Testis (tissue), 5 donors: ENCODE results near the gene TEX2. TPM values are rescaled to one million over a fixed set of nuclear protein-coding genes. Genes with fewer than 3 reads are reported as not detected.

ENCODE experiments used
- DNase-seq: peaks from one replicate; pipeline ENCODE4 v3.0.0-alpha.2; 2019
- H3K27ac ChIP-seq, 2 donors: fragments of 200-600 bp; sonication (generic); one replicate each; pipeline ENCODE4 v1.5.1; 2019
- H3K27me3 ChIP-seq: fragments of 200-600 bp; sonication (generic); one replicate; pipeline ENCODE4 v1.5.1; 2019
- H3K36me3 ChIP-seq: fragments of 200-600 bp; sonication (generic); one replicate; pipeline ENCODE4 v1.5.1; 2017; ENCODE audit warnings: low read depth; ENCODE audit errors: missing control alignments
- H3K4me1 ChIP-seq: fragments of 200-600 bp; sonication (generic); one replicate; pipeline ENCODE4 v1.5.1; 2019
- H3K4me3 ChIP-seq, 2 donors: fragments of 200-600 bp; sonication (generic); one replicate each; pipeline ENCODE4 v1.5.1; 2017 to 2019
- H3K9me3 ChIP-seq: fragments of 200-600 bp; sonication (generic); one replicate; pipeline ENCODE4 v1.5.1; 2017
- CTCF ChIP-seq, 3 experiments: fragments of 450-650 bp in 2 of 3; fragments of 200-600 bp in 1 of 3; sonication (generic) in 1 of 3; IDR thresholded peaks; one replicate each; pipeline ENCODE4 v1.5.1; 2016 to 2019; ENCODE audit warnings: antibody characterized with exemption in 3 of 3, mild to moderate bottlenecking in 2 of 3, moderate library complexity in 1 of 3
- POLR2A ChIP-seq: fragments of 450-650 bp; IDR thresholded peaks from one replicate; pipeline ENCODE4 v1.6.1; 2017; ENCODE audit warnings: antibody characterized with exemption, mild to moderate bottlenecking, moderate library complexity
- WGBS, 2 donors: methylation state at CpG; one replicate each; pipeline ENCODE4 v1.1.5; 2018; 5-methylcytosine and 5-hydroxymethylcytosine counted together
- intact Hi-C: fragments of 100-400 bp; cut with DNase I; formaldehyde crosslinking; loops from one replicate; pipeline ENCODE4 v1.15.1; 2023; ENCODE audit warnings: low total_unique reads
- long read RNA-seq, 2 donors: transcript quantifications; one replicate each; lab custom pipeline, GENCODE V29; 2026
- polyA plus RNA-seq: library from polyadenylated mRNA; stranded (reverse); fragments of 350-450 nt; fragmentation: Illumina TruSeq; extraction: RNeasy Lipid Tissue Mini Kit (QIAGEN cat#74804); gene quantifications from one replicate; pipeline ENCODE4 v1.2.3, GENCODE V29; 2014; ENCODE audit warnings: low read depth, low replicate concordance; ENCODE audit not compliant: insufficient read depth
- total RNA-seq, 2 donors: library from RNA; depleted of rRNA; stranded (reverse); fragments of >200 nt; gene quantifications; one replicate each; pipeline ENCODE4 v1.2.3, GENCODE V29; 2016

TEX2 gene, protein sequence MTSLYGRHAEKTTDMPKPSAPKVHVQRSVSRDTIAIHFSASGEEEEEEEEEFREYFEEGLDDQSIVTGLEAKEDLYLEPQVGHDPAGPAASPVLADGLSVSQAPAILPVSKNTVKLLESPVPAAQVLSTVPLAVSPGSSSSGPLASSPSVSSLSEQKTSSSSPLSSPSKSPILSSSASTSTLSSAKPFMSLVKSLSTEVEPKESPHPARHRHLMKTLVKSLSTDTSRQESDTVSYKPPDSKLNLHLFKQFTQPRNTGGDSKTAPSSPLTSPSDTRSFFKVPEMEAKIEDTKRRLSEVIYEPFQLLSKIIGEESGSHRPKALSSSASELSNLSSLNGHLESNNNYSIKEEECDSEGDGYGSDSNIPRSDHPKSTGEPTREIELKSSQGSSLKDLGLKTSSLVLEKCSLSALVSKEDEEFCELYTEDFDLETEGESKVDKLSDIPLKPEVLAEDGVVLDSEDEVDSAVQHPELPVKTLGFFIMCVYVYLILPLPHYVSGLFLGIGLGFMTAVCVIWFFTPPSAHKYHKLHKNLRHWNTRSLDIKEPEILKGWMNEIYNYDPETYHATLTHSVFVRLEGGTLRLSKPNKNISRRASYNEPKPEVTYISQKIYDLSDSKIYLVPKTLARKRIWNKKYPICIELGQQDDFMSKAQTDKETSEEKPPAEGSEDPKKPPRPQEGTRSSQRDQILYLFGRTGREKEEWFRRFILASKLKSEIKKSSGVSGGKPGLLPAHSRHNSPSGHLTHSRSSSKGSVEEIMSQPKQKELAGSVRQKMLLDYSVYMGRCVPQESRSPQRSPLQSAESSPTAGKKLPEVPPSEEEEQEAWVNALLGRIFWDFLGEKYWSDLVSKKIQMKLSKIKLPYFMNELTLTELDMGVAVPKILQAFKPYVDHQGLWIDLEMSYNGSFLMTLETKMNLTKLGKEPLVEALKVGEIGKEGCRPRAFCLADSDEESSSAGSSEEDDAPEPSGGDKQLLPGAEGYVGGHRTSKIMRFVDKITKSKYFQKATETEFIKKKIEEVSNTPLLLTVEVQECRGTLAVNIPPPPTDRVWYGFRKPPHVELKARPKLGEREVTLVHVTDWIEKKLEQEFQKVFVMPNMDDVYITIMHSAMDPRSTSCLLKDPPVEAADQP
- 10 to 100 TPM; 66.0 to 99.9 TPM for total RNA-seq
- polyA plus RNA-seq = 136 TPM
- long read RNA-seq, donor 1, full-length matches to known transcripts = 7 of 7 reads
- long read RNA-seq, donor 1, partial matches to known transcripts = 0 of 7 reads
- long read RNA-seq, donor 1, other reads (novel, unspliced or antisense) = 0 of 7 reads
- long read RNA-seq, donor 2, full-length matches to known transcripts = 3 of 8 reads
- long read RNA-seq, donor 2, partial matches to known transcripts = 5 of 8 reads
- long read RNA-seq, donor 2, other reads (novel, unspliced or antisense) = 0 of 8 reads

DNA sequence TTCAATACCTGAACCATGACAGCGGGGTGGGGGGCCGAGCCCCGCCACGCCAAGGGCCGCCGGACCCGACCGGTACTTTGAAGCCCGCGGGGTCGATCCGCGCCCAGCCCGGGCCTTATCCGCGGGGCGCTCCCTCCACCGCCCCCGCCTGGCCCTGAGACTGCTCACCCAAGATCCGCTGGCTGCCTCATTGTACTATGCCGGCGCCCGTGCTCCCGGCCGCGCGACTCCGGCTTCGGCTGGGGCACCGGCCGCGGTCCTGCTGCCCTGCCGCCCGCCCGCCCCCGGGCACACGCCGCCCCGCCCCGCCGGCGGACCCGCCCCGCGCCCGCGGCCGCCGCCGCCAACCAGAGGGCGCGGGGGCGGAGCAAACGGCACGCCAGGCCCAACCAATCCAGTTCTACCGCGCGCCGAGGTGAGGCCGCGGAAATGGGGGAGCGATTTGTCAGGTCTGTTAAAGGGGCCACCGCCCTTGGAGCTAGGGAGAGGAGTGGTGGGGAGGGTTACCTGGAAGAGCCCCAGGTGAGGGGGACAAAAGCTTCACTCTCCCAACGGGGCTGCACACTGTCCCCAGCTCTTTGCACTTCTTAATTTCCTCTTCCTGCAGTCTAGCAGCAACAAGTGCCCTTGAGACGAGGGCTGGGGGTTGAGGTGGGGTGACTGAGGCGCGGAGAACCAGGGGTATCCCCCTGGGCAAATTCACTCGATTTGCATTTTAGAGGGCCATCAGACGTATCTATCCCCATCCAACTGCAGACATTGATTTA, at the start of gene TEX2:
Gene TEX2 (minus strand): TSS at position 261 of the 767 bp plus-strand sequence. CDS start 49,043 bp downstream, outside the sequence.
- Histone ChIP-seq H3K27me3 (no peaks in the 10 kb centered on the region), H3K9me3 (no peaks in the 10 kb centered on the region), H3K4me3 (peak within 1 kb of the TSS; percentile 97 to 99), H3K4me1 (peaks cover 20% of the 10 kb centered on the region), H3K27ac (peak within 1 kb of the TSS; percentile 73 to 86), H3K36me3 (no peaks in the 10 kb centered on the region)
- intact Hi-C loops = no loop called here
- 3 to 4% methylated on average over 9 to 20 of the region's 69 CpGs for WGBS, 2 donors
- TF ChIP-seq CTCF (IDR thresholded peaks at IDR 0.05) (no peak), POLR2A (no peak)
- DNase-seq = peak; percentile 95

DNA sequence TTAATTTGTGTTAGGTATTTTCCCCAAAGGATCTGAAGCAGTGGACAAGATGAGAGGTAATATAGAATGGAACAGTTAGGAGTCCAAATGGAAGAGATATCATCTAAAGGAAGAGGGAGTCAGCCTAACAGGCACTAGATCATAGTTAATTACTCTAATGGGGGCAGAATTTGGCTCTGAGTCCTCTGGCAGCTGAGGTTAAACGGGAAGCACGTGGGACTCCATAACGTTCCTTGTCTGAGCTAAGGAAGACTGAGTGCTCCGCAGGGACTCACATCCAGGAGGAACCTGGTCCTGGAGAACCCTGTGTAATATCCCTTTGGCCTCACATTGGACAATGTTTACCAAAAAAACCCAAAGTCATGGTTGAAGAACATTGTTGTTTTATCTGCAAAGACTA, 46.6 kb upstream of the TEX2 start:
- Histone ChIP-seq H3K27ac (peak overlapping the region in 1 of 2 donors; percentile 55), H3K27me3 (no peaks in the 10 kb centered on the region), H3K4me3 (no peak overlapping the region), H3K4me1 (peaks cover 9% of the 10 kb centered on the region), H3K36me3 (no peaks in the 10 kb centered on the region), H3K9me3 (no peaks in the 10 kb centered on the region)
- TF ChIP-seq POLR2A (no peak), CTCF (IDR thresholded peaks at IDR 0.05) (no peak)
- WGBS, 2 donors = 38 to 43% methylated on average over 4 of the region's 4 CpGs
- peak; percentile 36 for DNase-seq
- intact Hi-C loops = no loop called here

DNA sequence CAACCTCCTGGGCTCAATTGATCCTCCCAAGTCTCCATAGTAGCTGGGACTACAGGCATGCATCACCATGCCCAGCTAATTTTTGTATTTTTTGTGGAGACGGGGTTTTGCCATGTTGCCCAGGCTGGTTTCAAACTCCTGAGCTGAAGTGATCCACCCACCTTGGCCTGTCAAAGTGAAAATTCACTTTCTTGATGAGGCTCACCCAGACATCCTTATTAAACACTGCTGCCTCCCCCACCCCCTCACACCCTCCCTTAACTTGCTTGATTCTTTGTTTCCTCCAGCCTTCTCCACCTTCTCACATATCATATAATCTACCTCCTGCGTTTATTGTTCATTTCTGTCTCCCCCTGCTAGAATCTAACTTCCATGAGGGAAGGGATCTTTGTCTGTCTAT, 46.0 kb upstream of the TEX2 start:
- Histone ChIP-seq H3K4me3 (no peak overlapping the region), H3K4me1 (peaks cover 9% of the 10 kb centered on the region), H3K36me3 (no peaks in the 10 kb centered on the region), H3K9me3 (no peaks in the 10 kb centered on the region), H3K27ac (peak overlapping the region in 1 of 2 donors; percentile 55), H3K27me3 (no peaks in the 10 kb centered on the region)
- TF ChIP-seq POLR2A = no peak
- no peak for TF ChIP-seq CTCF (IDR thresholded peaks at IDR 0.05)
- 79 to 88% methylated on average over 2 of the region's 2 CpGs for WGBS, 2 donors
- intact Hi-C loops = no loop called here
- no peak for DNase-seq
